NCI-H748 treated with DMSO at 0.1 percent for 48 hours (cell line): ENCODE results near the gene ADD2.
"Not testable (repeated sequence)": the region's sequence is repeated elsewhere in the genome, so short reads cannot be mapped to it uniquely, and the experiment has no call there.

Experiments used
- DNase-seq: peaks from one replicate; lab custom pipeline; 2025; lab: John Stamatoyannopoulos, UW

The ADD2 gene, protein sequence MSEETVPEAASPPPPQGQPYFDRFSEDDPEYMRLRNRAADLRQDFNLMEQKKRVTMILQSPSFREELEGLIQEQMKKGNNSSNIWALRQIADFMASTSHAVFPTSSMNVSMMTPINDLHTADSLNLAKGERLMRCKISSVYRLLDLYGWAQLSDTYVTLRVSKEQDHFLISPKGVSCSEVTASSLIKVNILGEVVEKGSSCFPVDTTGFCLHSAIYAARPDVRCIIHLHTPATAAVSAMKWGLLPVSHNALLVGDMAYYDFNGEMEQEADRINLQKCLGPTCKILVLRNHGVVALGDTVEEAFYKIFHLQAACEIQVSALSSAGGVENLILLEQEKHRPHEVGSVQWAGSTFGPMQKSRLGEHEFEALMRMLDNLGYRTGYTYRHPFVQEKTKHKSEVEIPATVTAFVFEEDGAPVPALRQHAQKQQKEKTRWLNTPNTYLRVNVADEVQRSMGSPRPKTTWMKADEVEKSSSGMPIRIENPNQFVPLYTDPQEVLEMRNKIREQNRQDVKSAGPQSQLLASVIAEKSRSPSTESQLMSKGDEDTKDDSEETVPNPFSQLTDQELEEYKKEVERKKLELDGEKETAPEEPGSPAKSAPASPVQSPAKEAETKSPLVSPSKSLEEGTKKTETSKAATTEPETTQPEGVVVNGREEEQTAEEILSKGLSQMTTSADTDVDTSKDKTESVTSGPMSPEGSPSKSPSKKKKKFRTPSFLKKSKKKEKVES

DNA sequence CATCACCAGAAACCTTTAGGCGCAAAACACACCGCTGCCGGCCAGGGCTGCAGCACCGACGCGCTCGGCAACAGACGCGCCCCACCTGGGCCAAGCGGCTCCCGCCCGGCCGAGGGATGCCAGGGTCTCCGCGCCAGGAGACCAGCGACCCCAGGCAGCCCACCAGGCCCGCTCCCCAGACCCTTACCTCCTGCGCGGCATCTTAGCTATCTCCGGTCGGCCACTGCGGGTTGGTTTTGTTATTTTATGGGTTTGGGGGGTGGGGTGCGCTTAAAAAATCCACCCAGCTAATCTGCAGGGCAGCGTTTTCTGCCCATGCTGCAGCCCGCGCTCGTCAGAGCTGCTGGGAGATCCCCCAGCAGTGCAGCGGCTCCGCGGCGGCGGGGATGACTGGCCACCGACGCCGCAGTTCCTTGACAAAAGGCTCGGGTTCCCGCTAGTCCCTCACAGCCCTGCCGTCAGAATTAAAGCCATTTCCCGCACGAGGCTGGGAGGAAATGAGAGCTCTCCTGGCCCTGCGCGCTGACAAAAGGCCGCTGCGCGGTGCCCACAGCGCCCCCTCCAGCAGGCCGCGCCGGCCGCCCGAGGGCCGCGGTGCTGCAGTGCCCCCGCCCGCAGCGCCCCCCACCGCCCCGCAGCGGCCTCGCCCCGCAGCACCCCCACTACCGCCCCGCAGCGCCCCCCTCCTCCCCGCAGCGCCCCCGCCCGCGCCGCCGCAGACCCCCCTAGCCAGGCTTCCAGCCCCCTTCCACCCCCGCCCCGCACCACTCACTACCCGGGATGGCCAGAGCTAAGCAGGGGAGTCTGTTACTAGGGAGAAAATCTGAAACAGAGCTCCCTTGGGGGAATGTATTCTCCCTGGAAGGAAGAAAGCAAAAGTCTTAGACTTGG is at the start of gene ADD2:
ADD2 (minus strand) TSS at position 502 of the 891 bp plus-strand sequence. CDS start 61,792 bp downstream, outside the sequence.
- peak; percentile 49 for DNase-seq

DNA sequence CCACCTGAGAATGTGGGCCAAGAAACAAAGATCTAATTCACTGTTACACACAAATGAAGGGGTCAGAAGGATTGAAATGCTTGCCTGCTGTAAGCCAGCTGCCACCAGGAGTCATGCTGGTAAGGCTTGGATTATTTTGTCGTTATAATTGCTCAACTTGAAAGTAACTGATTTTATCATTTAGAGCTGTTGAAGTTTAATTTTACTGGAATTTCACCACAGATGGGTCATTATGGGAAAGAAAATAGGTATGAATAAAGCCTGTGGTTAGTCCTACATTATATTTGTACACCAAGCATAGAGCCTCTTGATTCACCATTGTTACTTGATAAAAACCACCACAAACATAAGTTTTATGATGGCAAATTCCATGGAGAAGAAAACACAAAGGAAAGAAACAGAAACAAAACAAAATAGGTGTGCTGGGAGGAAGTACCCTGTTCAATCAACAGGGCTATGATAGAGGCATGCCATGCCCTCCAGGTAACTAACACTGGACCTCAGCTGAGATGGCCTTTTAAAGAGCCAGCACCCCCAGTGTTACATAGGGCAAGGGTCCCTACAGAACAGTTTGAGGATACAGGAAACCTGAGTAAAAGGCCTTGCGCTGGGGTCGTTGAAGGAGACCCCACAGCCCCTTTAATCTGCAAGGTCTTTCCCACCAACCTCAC is 49.4 kb upstream of the ADD2 start:
- no peak for DNase-seq

DNA sequence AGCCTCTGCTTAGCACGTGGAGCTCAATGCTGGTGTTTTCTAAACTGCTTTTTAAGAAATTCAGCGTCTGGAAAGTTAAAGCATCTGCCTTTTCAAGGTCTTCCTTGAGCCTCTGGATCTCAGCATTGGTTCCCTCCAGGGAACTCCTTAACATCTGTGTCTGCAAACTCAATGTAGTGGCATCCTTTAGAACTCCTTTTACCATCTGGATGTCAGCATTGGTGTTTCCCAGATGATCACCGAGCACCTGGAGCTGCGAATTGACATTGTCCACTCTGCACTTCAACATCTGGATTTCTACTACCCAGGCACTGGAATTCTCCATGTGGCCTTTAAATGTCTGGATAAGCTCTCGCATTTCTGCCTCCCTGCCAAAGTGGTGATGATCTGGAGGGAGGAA is 48.7 kb upstream of the ADD2 start:
- no peak for DNase-seq

DNA sequence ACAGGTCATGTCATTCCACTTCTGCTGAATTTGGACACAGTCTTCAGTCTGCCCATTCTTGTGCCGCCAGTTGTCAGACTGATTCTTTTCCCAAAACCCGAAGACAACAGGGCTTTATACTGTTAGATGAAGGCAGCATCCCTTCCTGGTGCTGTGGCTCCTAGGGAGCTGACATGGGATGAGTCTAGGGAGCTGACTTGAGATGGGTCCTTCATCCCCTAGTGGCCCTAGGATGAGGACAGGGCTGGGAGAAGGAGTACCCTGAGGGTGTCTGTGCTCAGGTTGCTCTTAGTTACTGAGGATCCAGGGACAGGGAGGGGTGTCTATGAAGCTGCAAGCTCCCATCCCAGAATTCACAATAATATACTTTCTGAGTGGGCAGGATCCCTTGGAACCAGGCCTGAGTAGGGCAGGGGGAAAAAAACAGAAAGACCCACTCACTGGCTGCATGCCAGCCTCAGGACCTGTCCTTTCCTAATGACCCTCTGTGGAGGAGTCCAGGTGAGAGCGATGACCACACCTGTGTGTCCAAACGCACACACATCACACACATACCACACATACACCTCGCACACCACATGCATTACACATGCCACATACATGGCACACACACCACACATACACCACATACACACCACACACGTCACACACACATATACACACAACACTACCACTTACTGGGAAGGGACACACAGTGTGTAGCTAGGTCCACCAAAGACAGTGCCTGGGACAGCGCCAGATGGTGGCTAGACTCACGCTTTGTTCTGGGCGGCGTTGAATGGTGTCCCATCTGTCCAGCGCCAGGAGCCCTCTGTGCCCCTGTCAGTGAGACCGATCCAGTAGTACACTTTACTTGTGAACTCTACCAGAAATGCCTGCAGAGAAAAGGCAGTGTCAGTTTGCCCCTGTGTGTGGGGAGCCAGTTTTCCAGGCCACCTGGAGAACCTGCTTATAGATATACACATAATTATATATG is 41.3 kb upstream of the ADD2 start:
- no peak for DNase-seq

DNA sequence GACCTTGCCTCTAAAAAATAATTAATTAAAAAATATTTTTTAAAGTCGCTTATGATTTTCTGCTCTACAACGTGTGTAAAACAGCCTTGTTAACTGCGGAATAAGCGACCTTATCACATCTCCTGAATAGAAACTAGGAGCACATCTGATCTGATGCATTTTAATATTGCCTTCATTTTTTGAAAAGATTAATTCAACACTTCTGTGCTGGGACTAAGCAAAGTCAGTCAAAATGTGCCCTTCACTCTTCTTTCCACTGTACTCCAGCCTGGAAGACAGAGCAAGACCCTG is 39.8 kb upstream of the ADD2 start:
- no peak for DNase-seq

DNA sequence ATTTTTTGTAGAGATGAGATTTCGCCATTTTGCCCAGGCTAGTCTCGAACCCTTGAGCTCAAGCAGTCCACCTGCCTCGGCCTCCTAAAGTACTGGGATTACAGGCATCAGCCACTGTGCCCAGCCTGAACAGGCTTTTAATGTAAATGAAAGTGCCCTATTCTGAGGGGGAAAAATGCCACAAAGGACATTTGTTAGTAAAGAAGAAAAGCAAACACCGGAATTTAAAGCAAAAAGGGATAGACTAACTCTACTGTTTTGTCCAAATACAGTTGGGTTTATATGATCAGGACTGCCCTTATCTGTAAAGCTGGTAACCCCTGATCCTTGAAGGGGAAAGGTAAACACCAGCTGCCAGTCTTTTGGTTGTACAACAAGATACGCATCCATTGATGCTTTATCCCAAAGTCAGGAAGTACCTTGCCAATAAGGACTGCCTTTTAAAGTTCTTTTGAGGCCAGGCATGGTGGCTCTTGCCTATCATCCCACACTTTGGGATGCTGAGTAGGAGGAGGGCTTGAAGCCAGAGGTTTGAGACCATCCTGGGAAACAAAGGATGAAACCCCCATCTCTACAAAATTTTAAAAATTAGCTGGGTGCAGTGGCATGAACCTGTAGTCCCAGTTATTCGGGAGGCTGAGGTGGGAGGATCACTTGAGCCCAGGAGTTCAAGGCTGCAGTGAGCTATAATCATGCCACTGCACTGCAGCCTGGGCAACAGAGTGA is 39.3 kb upstream of the ADD2 start:
- DNase-seq = no peak

DNA sequence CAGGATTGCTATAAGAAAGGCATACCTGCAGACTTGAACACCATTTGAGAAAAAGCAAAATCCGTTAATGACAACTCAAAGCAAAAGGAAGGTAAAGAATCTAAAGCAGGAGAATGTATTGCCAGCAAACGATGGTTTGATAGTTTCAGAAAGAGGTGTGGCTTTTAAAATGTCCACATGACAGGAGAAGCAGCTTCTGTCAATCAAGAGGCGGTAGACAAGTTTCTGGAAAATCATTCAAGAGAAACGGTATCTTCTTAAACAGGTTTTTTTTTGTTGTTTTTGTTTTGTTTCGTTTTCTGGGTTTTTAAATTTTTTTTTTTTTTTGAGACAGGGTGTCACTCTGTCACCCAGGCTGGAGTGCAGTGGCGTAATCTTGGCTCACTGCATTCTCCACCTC is 38.6 kb upstream of the ADD2 start:
- no peak for DNase-seq

DNA sequence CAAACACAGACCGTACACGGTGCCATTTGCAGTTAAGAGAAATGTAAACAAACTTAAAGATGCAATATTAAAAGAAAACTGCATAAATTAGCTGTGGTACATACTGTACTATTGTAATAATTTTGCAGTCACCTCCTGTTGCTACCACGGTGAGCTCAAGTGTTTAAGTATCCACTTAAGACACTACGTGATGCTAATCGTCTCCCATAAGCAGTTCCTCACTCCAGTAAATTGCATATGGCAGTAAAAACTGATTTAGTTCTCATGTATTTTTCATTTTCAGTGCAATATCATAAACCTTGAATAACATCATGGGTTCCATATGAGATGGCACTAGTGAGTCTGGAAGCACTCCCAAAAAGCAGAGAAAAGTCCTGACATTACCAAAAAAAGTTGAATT is 38.0 kb upstream of the ADD2 start:
- DNase-seq = no peak

DNA sequence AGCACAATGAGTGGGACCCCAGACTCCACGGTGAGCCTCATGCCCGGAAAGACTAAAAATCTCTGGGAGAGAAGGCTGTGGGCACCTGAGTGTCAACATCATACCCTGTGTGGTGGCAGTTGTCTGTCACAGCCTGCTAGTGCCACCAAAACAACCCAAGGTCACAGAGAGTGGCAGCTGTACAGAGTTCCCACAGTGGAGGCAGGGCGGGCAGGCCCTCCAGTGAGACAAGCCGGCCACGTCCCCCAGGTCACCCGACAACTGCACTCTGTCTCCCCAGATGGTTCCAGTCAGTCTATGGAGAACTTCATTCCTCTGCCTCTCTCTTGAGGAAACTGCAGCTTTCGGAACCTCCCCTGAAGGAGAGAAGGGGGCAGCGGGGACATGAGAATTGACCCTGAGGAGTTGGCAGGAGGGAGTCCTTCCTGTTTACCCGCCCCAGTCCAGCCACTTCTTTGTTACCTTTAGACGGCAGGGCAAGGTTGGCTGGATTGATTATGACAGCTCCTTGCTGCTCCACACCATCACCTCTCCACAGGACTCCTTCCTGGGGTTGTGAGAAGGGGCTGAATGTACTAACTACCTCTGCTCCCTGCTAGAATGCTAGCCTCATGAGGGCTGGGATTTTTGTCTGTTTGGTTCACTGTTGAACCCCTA is 33.7 kb upstream of the ADD2 start:
- DNase-seq = no peak

DNA sequence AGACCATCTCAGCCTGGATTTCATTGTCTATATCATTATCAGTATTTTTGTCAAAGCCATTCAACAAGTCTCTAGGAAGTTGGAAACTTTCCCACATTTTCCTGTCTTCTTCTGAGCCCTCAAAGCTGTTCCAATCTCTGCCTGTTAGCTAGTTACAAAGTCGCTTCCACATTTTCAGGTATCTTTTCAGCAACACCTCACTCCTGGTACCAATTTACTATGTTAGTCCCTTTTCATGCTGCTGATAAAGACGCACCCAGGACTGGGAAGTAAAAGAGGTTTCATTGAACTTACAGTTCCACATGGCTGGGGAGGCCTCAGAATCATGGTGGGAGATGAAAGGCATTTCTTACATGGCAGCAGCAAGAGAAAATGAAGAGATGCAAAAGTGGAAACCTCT is 31.7 kb upstream of the ADD2 start:
- DNase-seq = no peak

DNA sequence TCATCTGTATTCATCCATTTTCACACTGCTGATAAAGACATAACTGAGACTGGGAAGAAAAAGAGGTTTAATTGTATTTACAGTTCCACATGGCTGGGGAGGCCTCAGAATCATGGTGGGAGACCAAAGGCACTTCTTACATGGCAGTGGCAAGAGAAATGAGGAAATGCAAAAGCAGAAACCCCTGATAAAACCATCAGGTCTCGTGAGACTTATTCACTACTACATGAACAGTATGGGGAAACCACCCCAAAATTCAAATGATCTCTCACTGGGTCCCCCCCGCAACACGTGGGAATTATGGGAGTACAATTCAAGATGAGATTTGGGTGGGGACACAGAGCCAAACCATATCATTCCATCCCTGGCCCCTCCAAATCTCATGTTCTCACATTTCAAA is 30.0 kb upstream of the ADD2 start:
- DNase-seq = not testable (repeated sequence)

DNA sequence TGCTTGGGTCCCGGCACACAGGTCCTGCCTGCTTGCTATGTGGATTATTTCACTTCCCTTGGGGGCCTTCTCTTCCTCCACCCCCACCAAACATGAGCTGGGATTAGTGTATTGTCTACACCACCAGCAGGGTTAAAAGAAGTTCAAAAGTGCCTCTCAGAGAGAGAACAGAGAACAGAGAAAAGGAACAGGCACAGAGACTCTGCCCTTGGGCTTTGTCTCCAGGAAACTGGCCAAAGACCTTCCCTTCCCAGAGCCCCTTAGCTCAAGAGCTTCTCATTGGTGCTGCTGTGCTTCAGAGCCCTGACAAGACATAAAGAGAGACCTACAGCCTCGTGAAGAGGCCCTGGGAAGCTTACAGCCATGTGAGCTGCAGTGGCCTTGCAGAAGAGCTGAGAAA is 29.5 kb upstream of the ADD2 start:
- no peak for DNase-seq

DNA sequence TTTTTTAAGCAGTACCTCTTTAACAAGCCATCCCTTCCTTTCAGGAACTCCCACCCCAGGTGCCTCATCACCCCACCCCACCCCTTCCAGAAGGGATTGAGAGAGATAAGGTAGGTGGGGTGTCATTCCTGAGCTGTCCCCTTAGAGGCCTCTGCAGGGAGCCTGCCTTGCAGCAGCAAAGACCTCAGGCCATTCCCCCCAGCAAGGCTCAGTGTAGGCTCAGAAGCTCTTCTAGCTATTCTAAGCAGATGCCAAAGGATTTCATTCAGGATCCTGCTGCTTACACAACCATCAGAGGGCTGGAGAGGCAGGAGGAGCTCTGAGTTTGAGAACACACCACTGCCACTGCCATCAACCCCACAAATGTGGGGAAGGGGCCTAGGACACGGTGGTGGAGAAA is 28.3 kb upstream of the ADD2 start:
- no peak for DNase-seq

DNA sequence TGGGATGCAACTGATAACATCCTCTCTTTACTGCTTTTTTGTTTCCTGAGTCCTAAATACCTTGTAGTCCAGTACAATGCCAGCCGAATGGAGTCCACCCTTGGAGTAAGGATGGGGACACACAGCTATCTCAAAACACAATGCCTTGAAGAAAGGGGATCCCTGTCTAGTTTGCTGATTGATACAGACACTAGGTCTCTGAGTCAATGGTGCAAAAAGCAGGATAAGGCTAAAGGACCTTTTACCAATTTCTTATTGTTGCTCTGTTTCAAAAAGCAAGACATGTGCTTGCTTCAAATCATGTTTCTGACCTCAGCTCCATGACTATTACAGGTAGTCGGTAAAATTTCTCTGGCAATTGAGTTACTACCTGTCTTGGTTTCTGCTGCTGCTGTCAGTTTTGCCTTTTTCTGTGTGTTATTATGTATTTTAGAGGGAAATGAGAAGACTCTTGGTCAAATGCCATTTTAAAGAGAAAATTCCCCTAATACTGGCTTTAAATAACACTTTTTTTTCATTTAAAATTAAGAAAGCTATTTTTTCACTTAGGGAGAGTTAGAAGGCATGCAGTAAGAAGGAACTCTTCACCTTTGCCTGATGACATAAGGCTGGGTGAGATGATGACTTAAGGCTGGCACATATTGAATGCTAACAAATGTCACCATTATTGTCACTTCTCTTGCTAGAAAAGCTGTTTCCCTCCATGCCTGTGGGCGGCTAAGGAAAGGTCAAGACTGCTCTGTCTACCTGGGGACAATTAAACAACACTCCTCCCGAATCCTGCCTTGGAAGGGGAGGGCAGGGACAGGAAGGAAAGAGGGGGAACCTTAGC is 27.4 kb upstream of the ADD2 start:
- no peak for DNase-seq

DNA sequence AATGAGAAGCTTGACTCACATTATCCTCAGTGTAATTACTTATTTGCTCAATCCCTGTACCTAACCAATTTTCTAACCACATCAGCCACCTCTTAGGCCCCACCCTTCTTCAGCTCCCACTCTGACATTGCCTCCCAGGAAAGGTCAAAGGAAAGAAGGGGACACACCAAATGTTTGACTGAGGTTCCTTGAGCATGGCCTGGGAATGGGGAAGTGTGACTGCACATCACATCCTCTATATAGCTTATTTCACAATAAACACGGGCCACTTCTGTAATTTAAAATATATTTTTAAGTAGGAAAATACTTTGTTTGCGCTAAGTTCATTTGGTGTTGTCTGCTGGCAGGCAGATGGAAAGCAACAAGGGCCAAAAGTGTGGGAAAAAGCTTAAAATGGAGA is 25.4 kb upstream of the ADD2 start:
- DNase-seq = no peak

DNA sequence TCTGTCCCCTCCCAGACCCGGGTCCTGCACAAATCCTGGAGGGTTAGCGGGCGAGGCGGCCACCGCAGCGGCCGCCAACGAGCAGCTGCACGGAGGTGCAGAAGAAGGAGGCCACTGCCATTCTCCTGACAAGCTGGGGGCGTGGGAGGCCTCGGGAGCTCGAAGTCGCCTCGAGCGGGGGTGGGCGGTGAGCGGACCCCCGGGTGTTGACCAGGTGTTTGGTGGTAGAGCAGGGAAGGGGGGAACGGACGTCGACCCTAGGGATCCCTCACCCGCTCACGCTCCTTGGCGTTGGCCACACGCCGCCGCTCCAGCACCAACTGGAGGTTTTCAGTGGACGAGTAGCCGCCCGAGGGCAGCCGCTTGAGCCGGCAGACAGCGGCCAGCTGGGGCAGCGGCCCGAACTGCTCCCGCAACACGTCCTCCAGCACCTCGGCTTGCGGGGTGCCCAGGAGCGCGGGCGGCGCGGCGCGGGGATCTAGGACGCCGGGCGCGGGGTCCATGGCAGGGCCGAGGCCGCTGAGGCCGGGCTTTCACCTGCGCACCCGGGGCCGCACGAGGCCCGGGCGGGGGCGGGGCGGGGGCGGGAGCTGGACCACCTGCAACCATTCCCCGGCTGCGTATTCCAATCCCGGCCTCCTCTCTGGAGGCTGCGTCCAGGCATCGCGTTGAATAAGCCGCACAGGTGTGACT is 22.3 kb upstream of the ADD2 start, which contains the start of gene FIGLA:
FIGLA (minus strand) TSS at position 508 of the 693 bp plus-strand sequence; CDS start at position 503, 5 bp downstream.
- DNase-seq = peak; percentile 15

DNA sequence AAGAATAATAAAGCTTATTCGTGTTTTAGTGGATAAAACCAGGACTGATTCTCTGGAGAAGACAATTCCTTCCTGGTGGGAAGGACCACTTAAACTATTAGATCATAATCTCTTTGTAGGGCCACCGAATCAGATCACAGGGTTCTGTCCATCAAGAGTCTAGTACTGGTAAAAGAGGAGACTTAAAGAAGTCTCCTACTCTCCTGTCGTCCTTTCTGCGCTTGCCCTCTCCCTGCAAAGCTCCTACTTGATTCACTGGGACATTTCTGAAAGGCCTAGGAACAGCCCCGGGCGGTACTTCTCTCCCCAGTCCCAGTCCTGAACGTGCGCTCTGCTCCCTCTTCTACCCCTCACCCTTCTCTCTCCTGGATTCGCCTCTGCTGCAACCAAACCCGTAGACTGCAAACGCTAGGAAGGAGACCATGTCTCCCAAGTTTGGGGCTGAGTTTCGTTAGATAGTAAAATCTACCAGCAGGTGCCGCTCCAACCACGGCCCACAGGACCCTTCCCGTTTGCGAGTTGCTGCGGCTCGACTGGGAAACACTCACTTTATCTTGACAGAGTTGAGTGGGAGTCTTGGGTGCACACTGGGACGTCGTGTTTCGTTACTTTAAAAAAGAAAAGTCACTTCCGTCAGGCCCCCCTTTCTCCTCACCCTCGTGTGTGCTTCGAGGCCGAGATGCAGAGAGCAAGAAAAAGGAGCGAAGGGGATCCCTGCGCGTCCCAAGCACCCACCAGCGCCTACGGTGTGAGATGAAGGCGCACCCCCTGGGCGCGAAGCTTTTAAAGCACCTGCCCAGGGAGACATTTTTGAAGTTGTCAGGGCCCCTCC is 21.5 kb upstream of the ADD2 start:
- peak; percentile 34 for DNase-seq
